ENCODE measurements around the gene LIG3.

DNA sequence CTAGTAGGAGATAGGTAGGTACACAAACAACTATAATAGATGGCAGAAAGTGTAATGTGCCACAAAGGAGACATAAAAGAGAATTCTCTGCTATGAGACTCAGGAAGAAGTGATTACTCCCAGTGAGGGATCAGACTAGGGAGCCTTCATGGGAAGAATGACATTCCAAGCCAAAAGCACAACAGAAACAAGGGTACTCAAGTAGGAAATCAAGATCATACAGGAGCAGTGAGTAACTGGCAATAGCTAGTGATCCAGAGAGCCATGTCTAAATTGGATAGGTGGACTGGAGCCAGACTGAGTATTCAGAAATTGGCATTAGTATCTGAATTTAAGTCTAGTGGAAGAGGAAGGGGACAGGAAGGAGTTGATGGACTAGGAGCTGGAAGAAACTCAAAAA is 72.5 kb downstream of the LIG3 start:
- TF ChIP-seq CTCF (IDR thresholded peaks at IDR 0.05) (no peak), POLR2A (IDR thresholded peaks at IDR 0.05) (no peak), EP300 (IDR thresholded peaks at IDR 0.05) (no peak)
